ENCODE data around the gene DLK2. TPM values are rescaled to one million over a fixed set of nuclear protein-coding genes. Genes with fewer than 3 reads are reported as not detected.
A peak's percentile ranks its signal among the peaks of the same experiment; 100 is the strongest.

DLK2 gene
- total RNA-seq, 1 donor from 2014 or later: 3.4 TPM

GRCh38 chr6:43457643-43458042, 2.3 kb upstream of the DLK2 start:
- Mint-ChIP-seq H3K27ac (no peak overlapping the region), H3K9me3 (no peaks in the 10 kb centered on the region), H3K27me3 (peaks cover 47% of the 10 kb centered on the region), H3K36me3 (peaks cover 4% of the 10 kb centered on the region), H3K4me1 (ENCODE audit: unreplicated experiment) (peaks cover 16% of the 10 kb centered on the region), H3K4me3 (peak overlapping the region; percentile 74)
- no peak for DNase-seq (ENCODE audit: extremely low spot score, unreplicated experiment)
- peak; percentile 25 for TF ChIP-seq CTCF (conservative IDR thresholded peaks at IDR 0.05)

GRCh38 chr6:43454696-43455530, 435 bp downstream of the DLK2 start:
- Mint-ChIP-seq H3K27ac (no peak overlapping the region), H3K36me3 (peaks cover 4% of the 10 kb centered on the region), H3K4me1 (ENCODE audit: unreplicated experiment) (peaks cover 16% of the 10 kb centered on the region), H3K27me3 (peaks cover 33% of the 10 kb centered on the region), H3K9me3 (no peaks in the 10 kb centered on the region), H3K4me3 (peak overlapping the region; percentile 83)
- DNase-seq (ENCODE audit: extremely low spot score, unreplicated experiment): peak; percentile 89
- TF ChIP-seq CTCF (conservative IDR thresholded peaks at IDR 0.05): peak; percentile 47

- DNase-seq (ENCODE audit: extremely low spot score, unreplicated experiment): no peak
- Mint-ChIP-seq H3K27ac (no peak overlapping the region), H3K36me3 (peaks cover 4% of the 10 kb centered on the region), H3K4me1 (ENCODE audit: unreplicated experiment) (peaks cover 16% of the 10 kb centered on the region), H3K4me3 (peak overlapping the region; percentile 83), H3K9me3 (no peaks in the 10 kb centered on the region), H3K27me3 (peaks cover 29% of the 10 kb centered on the region)
- peak; percentile 90 for TF ChIP-seq CTCF (conservative IDR thresholded peaks at IDR 0.05)
These were observed 1.1 kb downstream of the DLK2 start for GRCh38 chr6:43454290-43454695.

GRCh38 chr6:43453831-43454230, 1.5 kb downstream of the DLK2 start:
- H3K9me3 Mint-ChIP-seq: no peaks in the 10 kb centered on the region
- H3K27me3 Mint-ChIP-seq: peaks cover 29% of the 10 kb centered on the region
- DNase-seq (ENCODE audit: extremely low spot score, unreplicated experiment): no peak
- H3K4me1 Mint-ChIP-seq (ENCODE audit: unreplicated experiment): peaks cover 16% of the 10 kb centered on the region
- no peak overlapping the region for H3K27ac Mint-ChIP-seq
- TF ChIP-seq CTCF (conservative IDR thresholded peaks at IDR 0.05): no peak
- peak overlapping the region; percentile 83 for H3K4me3 Mint-ChIP-seq
- peaks cover 4% of the 10 kb centered on the region for H3K36me3 Mint-ChIP-seq

GRCh38 chr6:43452896-43453295, 2.5 kb downstream of the DLK2 start:
- peak overlapping the region; percentile 20 for H3K4me3 Mint-ChIP-seq
- TF ChIP-seq CTCF (conservative IDR thresholded peaks at IDR 0.05): no peak
- H3K9me3 Mint-ChIP-seq: no peaks in the 10 kb centered on the region
- H3K27me3 Mint-ChIP-seq: peaks cover 29% of the 10 kb centered on the region
- peaks cover 4% of the 10 kb centered on the region for H3K36me3 Mint-ChIP-seq
- DNase-seq (ENCODE audit: extremely low spot score, unreplicated experiment): no peak
- H3K27ac Mint-ChIP-seq: no peak overlapping the region
- peaks cover 16% of the 10 kb centered on the region for H3K4me1 Mint-ChIP-seq (ENCODE audit: unreplicated experiment)
